Stimulated activated CD8-positive, alpha-beta memory T cell treated with anti-CD3 and anti-CD28 coated beads, Interleukin-7, amount 100 ng/mL, for 24 hours (primary cell): Measurements from ENCODE around the gene CDC20.
"Not testable (repeated sequence)": the region's sequence is repeated elsewhere in the genome, so short reads cannot be mapped to it uniquely, and the experiment has no call there.

Source experiments
- DNase-seq: peaks from one replicate; pipeline ENCODE4 v3.0.0-alpha.2; 2020; ENCODE audit warnings: low read depth

The CDC20 gene

GRCh38 chr1:43358121-43358745, 548 bp upstream of the CDC20 start:
- DNase-seq = no peak

GRCh38 chr1:43359696-43360095, 915 bp downstream of the CDC20 start:
- no peak for DNase-seq

GRCh38 chr1:43360616-43361015, 1.8 kb downstream of the CDC20 start:
- no peak for DNase-seq

GRCh38 chr1:43363283-43363934, 4.6 kb downstream of the CDC20 start:
- DNase-seq = no peak

- DNase-seq = no peak
Measured at GRCh38 chr1:43363935-43364525, 5.2 kb downstream of the CDC20 start.

- no peak for DNase-seq
Measured at GRCh38 chr1:43365678-43366077, 6.9 kb downstream of the CDC20 start.

GRCh38 chr1:43366179-43366578, 7.4 kb downstream of the CDC20 start:
- DNase-seq = no peak

- no peak for DNase-seq
Measured at GRCh38 chr1:43366601-43367025, 7.8 kb downstream of the CDC20 start.

GRCh38 chr1:43367026-43367903, 8.5 kb downstream of the CDC20 start:
- DNase-seq = no peak

- DNase-seq = peak; percentile 81
Measured at GRCh38 chr1:43367904-43368645, 9.3 kb downstream of the CDC20 start, which contains the start of gene ELOVL1. ELOVL1 (minus strand) TSS chr1:43368011; CDS start chr1:43365609, 2,402 bp downstream.

- no peak for DNase-seq
Measured at GRCh38 chr1:43368646-43369020, 9.9 kb downstream of the CDC20 start.

GRCh38 chr1:43369779-43370178, 11.0 kb downstream of the CDC20 start:
- DNase-seq = not testable (repeated sequence)

GRCh38 chr1:43370564-43370963, 11.8 kb downstream of the CDC20 start:
- DNase-seq = no peak

- DNase-seq = no peak
Measured at GRCh38 chr1:43372172-43372571, 13.4 kb downstream of the CDC20 start.

GRCh38 chr1:43373066-43373940, 14.5 kb downstream of the CDC20 start:
- DNase-seq = no peak

- no peak for DNase-seq
Measured at GRCh38 chr1:43376723-43377235, 18.0 kb downstream of the CDC20 start.

GRCh38 chr1:43377831-43378230, 19.1 kb downstream of the CDC20 start:
- DNase-seq = no peak

- no peak for DNase-seq
Measured at GRCh38 chr1:43379476-43379875, 20.7 kb downstream of the CDC20 start.

- DNase-seq = no peak
Measured at GRCh38 chr1:43381612-43382011, 22.8 kb downstream of the CDC20 start.

GRCh38 chr1:43382027-43382779, 23.4 kb downstream of the CDC20 start:
- DNase-seq = no peak
